Measurements from ENCODE around the gene CEP112. TPM values are rescaled to one million over a fixed set of nuclear protein-coding genes. Genes with fewer than 3 reads are reported as not detected.
"Not testable (repeated sequence)": the region's sequence is repeated elsewhere in the genome, so short reads cannot be mapped to it uniquely, and the experiment has no call there.

The CEP112 gene
- total RNA-seq, 1 experiment from 2014 or later, result 2.8 TPM

- DNase-seq (ENCODE audit: low read depth), result no peak
- in situ Hi-C loops (cut with HindIII; ENCODE audit: low pct_unique_long_range_greater_than_20kb, low sequenced_read_pairs), result no loop called here
Measured at GRCh38 chr17:66171692-66172091, 20.2 kb downstream of the CEP112 start.

GRCh38 chr17:66171172-66171571 is 20.8 kb downstream of the CEP112 start:
- in situ Hi-C loops (cut with HindIII; ENCODE audit: low pct_unique_long_range_greater_than_20kb, low sequenced_read_pairs), result no loop called here
- no peak for DNase-seq (ENCODE audit: low read depth)

GRCh38 chr17:66169839-66170238 is 22.1 kb downstream of the CEP112 start:
- in situ Hi-C loops (cut with HindIII; ENCODE audit: low pct_unique_long_range_greater_than_20kb, low sequenced_read_pairs), result no loop called here
- DNase-seq (ENCODE audit: low read depth), result no peak

GRCh38 chr17:66167189-66167815 is 24.6 kb downstream of the CEP112 start:
- in situ Hi-C loops (cut with HindIII; ENCODE audit: low pct_unique_long_range_greater_than_20kb, low sequenced_read_pairs), result no loop called here
- DNase-seq (ENCODE audit: low read depth), result no peak

GRCh38 chr17:66165537-66166123 is 26.3 kb downstream of the CEP112 start:
- in situ Hi-C loops (cut with HindIII; ENCODE audit: low pct_unique_long_range_greater_than_20kb, low sequenced_read_pairs), result no loop called here
- DNase-seq (ENCODE audit: low read depth), result peak; percentile 25

- in situ Hi-C loops (cut with HindIII; ENCODE audit: low pct_unique_long_range_greater_than_20kb, low sequenced_read_pairs); DNase-seq (ENCODE audit: low read depth): not testable (repeated sequence)
Measured at GRCh38 chr17:66155055-66155454, 36.9 kb downstream of the CEP112 start.

- in situ Hi-C loops (cut with HindIII; ENCODE audit: low pct_unique_long_range_greater_than_20kb, low sequenced_read_pairs), result no loop called here
- no peak for DNase-seq (ENCODE audit: low read depth)
Measured at GRCh38 chr17:66152756-66153155, 39.2 kb downstream of the CEP112 start.

GRCh38 chr17:66150708-66151107 is 41.2 kb downstream of the CEP112 start:
- in situ Hi-C loops (cut with HindIII; ENCODE audit: low pct_unique_long_range_greater_than_20kb, low sequenced_read_pairs), result no loop called here
- no peak for DNase-seq (ENCODE audit: low read depth)

- in situ Hi-C loops (cut with HindIII; ENCODE audit: low pct_unique_long_range_greater_than_20kb, low sequenced_read_pairs), result no loop called here
- DNase-seq (ENCODE audit: low read depth), result no peak
Measured at GRCh38 chr17:66149562-66149961, 42.4 kb downstream of the CEP112 start.

GRCh38 chr17:66146394-66146793 is 45.5 kb downstream of the CEP112 start:
- in situ Hi-C loops (cut with HindIII; ENCODE audit: low pct_unique_long_range_greater_than_20kb, low sequenced_read_pairs), result no loop called here

GRCh38 chr17:66143657-66144282 is 48.2 kb downstream of the CEP112 start:
- in situ Hi-C loops (cut with HindIII; ENCODE audit: low pct_unique_long_range_greater_than_20kb, low sequenced_read_pairs), result no loop called here
- no peak for DNase-seq (ENCODE audit: low read depth)

More at GRCh38 chr17:66146394-66146793, 45.5 kb downstream of the CEP112 start:
- no peak for DNase-seq (ENCODE audit: low read depth)

GRCh38 chr17:66142428-66142827 is 49.5 kb downstream of the CEP112 start:
- no peak for DNase-seq (ENCODE audit: low read depth)
- in situ Hi-C loops (cut with HindIII; ENCODE audit: low pct_unique_long_range_greater_than_20kb, low sequenced_read_pairs), result no loop called here

GRCh38 chr17:66138120-66138519 is 53.8 kb downstream of the CEP112 start:
- DNase-seq (ENCODE audit: low read depth), result no peak
- in situ Hi-C loops (cut with HindIII; ENCODE audit: low pct_unique_long_range_greater_than_20kb, low sequenced_read_pairs), result no loop called here

GRCh38 chr17:66135896-66136295 is 56.0 kb downstream of the CEP112 start:
- no peak for DNase-seq (ENCODE audit: low read depth)
- in situ Hi-C loops (cut with HindIII; ENCODE audit: low pct_unique_long_range_greater_than_20kb, low sequenced_read_pairs), result no loop called here

GRCh38 chr17:66135219-66135618 is 56.7 kb downstream of the CEP112 start:
- in situ Hi-C loops (cut with HindIII; ENCODE audit: low pct_unique_long_range_greater_than_20kb, low sequenced_read_pairs), result no loop called here
- no peak for DNase-seq (ENCODE audit: low read depth)

- in situ Hi-C loops (cut with HindIII; ENCODE audit: low pct_unique_long_range_greater_than_20kb, low sequenced_read_pairs), result no loop called here
- DNase-seq (ENCODE audit: low read depth), result no peak
Measured at GRCh38 chr17:66129759-66130158, 62.2 kb downstream of the CEP112 start.

- in situ Hi-C loops (cut with HindIII; ENCODE audit: low pct_unique_long_range_greater_than_20kb, low sequenced_read_pairs), result no loop called here
- no peak for DNase-seq (ENCODE audit: low read depth)
Measured at GRCh38 chr17:66126231-66126630, 65.7 kb downstream of the CEP112 start.

GRCh38 chr17:66123163-66123562 is 68.8 kb downstream of the CEP112 start:
- in situ Hi-C loops (cut with HindIII; ENCODE audit: low pct_unique_long_range_greater_than_20kb, low sequenced_read_pairs), result no loop called here
- DNase-seq (ENCODE audit: low read depth), result no peak

GRCh38 chr17:66115246-66115645 is 76.7 kb downstream of the CEP112 start:
- no peak for DNase-seq (ENCODE audit: low read depth)
- in situ Hi-C loops (cut with HindIII; ENCODE audit: low pct_unique_long_range_greater_than_20kb, low sequenced_read_pairs), result no loop called here

GRCh38 chr17:66114609-66115008 is 77.3 kb downstream of the CEP112 start:
- DNase-seq (ENCODE audit: low read depth), result no peak
- in situ Hi-C loops (cut with HindIII; ENCODE audit: low pct_unique_long_range_greater_than_20kb, low sequenced_read_pairs), result no loop called here

All from Caki2 (cell line).